HCT116 (cell line): Measurements from ENCODE around the gene EHF. TPM values are rescaled to one million over a fixed set of nuclear protein-coding genes. Genes with fewer than 3 reads are reported as not detected.

ENCODE experiments used
- ATAC-seq: fragments of 200-7000 bp; cut with Tn5 transposase; 2 replicates; pipeline ENCODE4 v1.9.1; 2020; ENCODE audit warnings: mild to moderate bottlenecking, moderate library complexity
- BruUV-seq: library from RNA; stranded (reverse); fragments of 400-500 nt; replicated peaks from 2 replicates; lab custom pipeline; 2021; lab: Mats Ljungman, UMichigan
- CTCF ChIA-PET: fragments of 300-600 bp; sonication (Branson Sonifier 250); formaldehyde crosslinking; loops from one replicate; lab custom pipeline; 2021; ENCODE audit warnings: antibody characterized with exemption; lab: Charles Lee
- POLR2A ChIA-PET: fragments of 300-600, 350-600 bp; sonication (Branson Sonifier 250); formaldehyde crosslinking; loops from one replicate; lab custom pipeline; 2021; ENCODE audit warnings: antibody characterized with exemption; lab: Charles Lee
- RAD21 ChIA-PET, 2 experiments: fragments of 300-600 bp; sonication (Branson Sonifier 250); formaldehyde crosslinking; loops; one replicate each; lab custom pipeline; 2023; ENCODE audit warnings: low total read pairs in 2 of 2; ENCODE audit not compliant: uncharacterized antibody in 2 of 2, unreplicated experiment in 2 of 2, low non-redundant PET in 1 of 2; lab: Charles Lee
- DNase-seq: peaks from one replicate; pipeline ENCODE4 v3.0.0-alpha.2; 2010; ENCODE audit warnings: low read depth, low spot score
- H2AFZ ChIP-seq: fragments of 200-600 bp; shearing (Covaris generic), sonication (generic); 2 replicates; pipeline ENCODE4 v1.6.1; 2017; ENCODE audit warnings: low read depth, mixed run types, mixed read lengths, antibody characterized with exemption, low read length; ENCODE audit not compliant: poor library complexity, severe bottlenecking
- H3K27ac ChIP-seq: 2 replicates; pipeline ENCODE4 v1.5.1; 2012; ENCODE audit warnings: low read depth, low read length
- H3K27me3 ChIP-seq: fragments of 200-600 bp; sonication (generic); 2 replicates; pipeline ENCODE4 v1.6.1; 2016; ENCODE audit warnings: mixed run types, low read length, mixed read lengths; ENCODE audit not compliant: insufficient read depth
- H3K36me3 ChIP-seq, 2 experiments: fragments of 200-500 bp in 1 of 2; fragments of 200-600 bp in 1 of 2; sonication (Bioruptor generic) in 1 of 2; sonication (generic) in 1 of 2; 2 replicates each; pipeline versions ENCODE4 v1.5.1 to v1.6.1; 2014 to 2016; ENCODE audit warnings: low read length in 2 of 2, inconsistent platforms in 1 of 2, mixed read lengths in 1 of 2, mixed run types in 1 of 2; ENCODE audit not compliant: insufficient read depth in 2 of 2, control insufficient read depth in 1 of 2
- H3K4me1 ChIP-seq, 2 experiments: fragments of 200-600 bp in 1 of 2; sonication (generic) in 1 of 2; 2 replicates each; pipeline versions ENCODE4 v1.5.1 to v1.6.1; 2012 to 2017; ENCODE audit warnings: low read length in 2 of 2, inconsistent platforms in 1 of 2, mild to moderate bottlenecking in 1 of 2, mixed read lengths in 1 of 2, mixed run types in 1 of 2, moderate library complexity in 1 of 2; ENCODE audit not compliant: insufficient read depth in 2 of 2, control insufficient read depth in 1 of 2
- H3K4me2 ChIP-seq: fragments of 200-600 bp; sonication (generic); 2 replicates; pipeline ENCODE4 v1.6.1; 2017; ENCODE audit warnings: mixed run types, low read length, mixed read lengths
- H3K4me3 ChIP-seq, 2 experiments: fragments of 200-600 bp in 1 of 2; sonication (generic) in 1 of 2; replicated peaks in 1 of 2; 2 replicates each; pipeline ENCODE4 v1.5.1; 2011 to 2016; ENCODE audit warnings: low read length in 2 of 2, control low read depth in 1 of 2, low read depth in 1 of 2, mild to moderate bottlenecking in 1 of 2, mixed read lengths in 1 of 2, mixed run types in 1 of 2
- H3K79me2 ChIP-seq: fragments of 200-600 bp; sonication (generic); 2 replicates; pipeline ENCODE4 v1.6.1; 2017; ENCODE audit warnings: mild to moderate bottlenecking, mixed run types, low read length, moderate library complexity, mixed read lengths; ENCODE audit not compliant: insufficient read depth
- H3K9ac ChIP-seq: fragments of 200-600 bp; sonication (generic); 2 replicates; pipeline ENCODE4 v1.6.1; 2016; ENCODE audit warnings: low read length, mixed read lengths
- H3K9me2 ChIP-seq: fragments of 200-600 bp; sonication (generic), shearing (Covaris generic); 2 replicates; pipeline ENCODE4 v1.6.1; 2017; ENCODE audit warnings: mixed run types, mild to moderate bottlenecking, moderate library complexity; ENCODE audit not compliant: insufficient read depth
- H3K9me3 ChIP-seq, 2 experiments: fragments of 200-500 bp in 1 of 2; fragments of 200-600 bp in 1 of 2; sonication (Bioruptor generic) in 1 of 2; sonication (generic) in 1 of 2; 2 replicates each; pipeline ENCODE4 v1.6.1; 2014 to 2017; ENCODE audit warnings: low read length in 2 of 2, mixed read lengths in 2 of 2, inconsistent platforms in 1 of 2, low read depth in 1 of 2, mild to moderate bottlenecking in 1 of 2, mixed run types in 1 of 2, moderate library complexity in 1 of 2; ENCODE audit not compliant: control insufficient read depth in 1 of 2, insufficient read depth in 1 of 2
- H4K20me1 ChIP-seq: fragments of 200-600 bp; sonication (generic), shearing (Covaris generic); 2 replicates; pipeline ENCODE4 v1.6.1; 2017; ENCODE audit warnings: mixed run types, mild to moderate bottlenecking, moderate library complexity; ENCODE audit not compliant: insufficient read depth
- CBX3 ChIP-seq: IDR thresholded peaks from 2 replicates; pipeline ENCODE4 v1.6.1; 2012; ENCODE audit warnings: low read depth
- CTCF ChIP-seq, 3 experiments: fragments of 200-600 bp in 1 of 3; sonication (generic) in 1 of 3; IDR thresholded peaks in 2 of 3; conservative IDR thresholded peaks in 1 of 3; 2 replicates each; pipeline ENCODE4 v1.5.1; 2012 to 2017; ENCODE audit warnings: low read depth in 2 of 3, low read length in 2 of 3, antibody characterized with exemption in 1 of 3, borderline replicate concordance in 1 of 3, control low read depth in 1 of 3, mild to moderate bottlenecking in 1 of 3, mixed read lengths in 1 of 3, mixed run types in 1 of 3, moderate library complexity in 1 of 3; ENCODE audit not compliant: insufficient read depth in 1 of 3
- ELF1 ChIP-seq: IDR thresholded peaks from 2 replicates; pipeline ENCODE4 v1.6.1; 2012; ENCODE audit warnings: low read depth, borderline replicate concordance
- EZH2 ChIP-seq: fragments of 200-600 bp; sonication (generic); IDR thresholded peaks from 2 replicates; pipeline ENCODE4 v1.6.1; 2017; ENCODE audit warnings: antibody characterized with exemption, mixed run types
- JUND ChIP-seq: IDR thresholded peaks from 2 replicates; pipeline ENCODE4 v1.6.1; 2012
- POLR2A ChIP-seq: IDR thresholded peaks from 2 replicates; pipeline ENCODE4 v1.7.0; 2011; ENCODE audit warnings: borderline replicate concordance; ENCODE audit not compliant: insufficient read depth, insufficient read length; ENCODE audit errors: extremely low read depth
- POLR2AphosphoS5 ChIP-seq: IDR thresholded peaks from 2 replicates; pipeline ENCODE4 v1.6.1; 2011; ENCODE audit warnings: mild to moderate bottlenecking, low read depth, low read length, moderate library complexity
- SIN3A ChIP-seq: IDR thresholded peaks from 2 replicates; pipeline ENCODE4 v1.6.1; 2012; ENCODE audit warnings: low read depth
- SRF ChIP-seq: IDR thresholded peaks from 2 replicates; pipeline ENCODE4 v1.6.1; 2012; ENCODE audit warnings: low read depth
- TCF7L2 ChIP-seq: IDR thresholded peaks from 2 replicates; pipeline ENCODE4 v1.7.0; 2011; ENCODE audit warnings: borderline replicate concordance, inconsistent platforms; ENCODE audit not compliant: insufficient read depth, insufficient read length; ENCODE audit errors: extremely low read depth
- YY1 ChIP-seq: IDR thresholded peaks from 2 replicates; pipeline ENCODE4 v1.6.1; 2011; ENCODE audit warnings: low read length, low read depth, moderate library complexity, mild to moderate bottlenecking; ENCODE audit not compliant: insufficient replicate concordance; ENCODE audit errors: extremely low read depth
- ZFX ChIP-seq: fragments of 450-650 bp; IDR thresholded peaks from 2 replicates; pipeline ENCODE4 v1.6.1; 2017
- intact Hi-C: fragments of 100-400 bp; cut with micrococcal nuclease; formaldehyde crosslinking; loops from 2 replicates; pipeline ENCODE4 v1.10.0; 2022
- total RNA-seq: library from RNA; stranded (reverse); gene quantifications from one replicate; pipeline ENCODE4 v1.2.1, GENCODE V29; 2021; ENCODE audit not compliant: unreplicated experiment

EHF gene
- total RNA-seq, 1 experiment from 2014 or later = 51.5 TPM

- no peaks in the 10 kb centered on the region for H4K20me1 ChIP-seq
- no peak for DNase-seq
- ATAC-seq = no peak
- peaks cover 0 to 28% of the 10 kb centered on the region in 2 experiments; a peak in 2 of 4 replicates for H3K36me3 ChIP-seq
- peak overlapping the region; percentile 85 for H2AFZ ChIP-seq
- POLR2A ChIA-PET = no interaction called here
- no TSS peak for BruUV-seq
- RAD21 ChIA-PET = no interaction called here
- H3K79me2 ChIP-seq = no peaks in the 10 kb centered on the region
- CTCF ChIA-PET = no interaction called here
- H3K9ac ChIP-seq = no peak overlapping the region
- H3K9me3 ChIP-seq = peaks cover 0 to 19% of the 10 kb centered on the region in 2 experiments; a peak in 1 of 4 replicates
- TF ChIP-seq ELF1 (no peak), SRF (no peak), ZFX (no peak)
- TF ChIP-seq, all 23 proteins: peak for 0
- Histone ChIP-seq H3K27me3 (no peaks in the 10 kb centered on the region), H3K4me2 (no peak overlapping the region), H3K27ac (no peak overlapping the region), H3K9me2 (no peaks in the 10 kb centered on the region), H3K4me1 (peaks cover 0 to 14% of the 10 kb centered on the region in 2 experiments; a peak in 3 of 4 replicates), H3K4me3 (no peak overlapping the region)
- intact Hi-C loops = loop anchor here (10.0 kb wide), 1 partner anchor 182 kb away; no protein-coding TSS in a partner anchor
Observed at GRCh38 chr11:34593085-34593484, 27.8 kb upstream of the EHF start.

- no peak overlapping the region for H2AFZ ChIP-seq
- intact Hi-C loops = loop anchor here (10.0 kb wide), 1 partner anchor 180 kb away; no protein-coding TSS in a partner anchor
- H4K20me1 ChIP-seq = no peaks in the 10 kb centered on the region
- POLR2A ChIA-PET = no interaction called here
- H3K9me3 ChIP-seq = peaks cover 0 to 19% of the 10 kb centered on the region in 2 experiments; a peak in 1 of 4 replicates
- RAD21 ChIA-PET = no interaction called here
- DNase-seq (no peak), ATAC-seq (no peak)
- BruUV-seq = no TSS peak
- H3K27me3 ChIP-seq = no peaks in the 10 kb centered on the region
- no peak overlapping the region for H3K9ac ChIP-seq
- peaks cover 11 to 24% of the 10 kb centered on the region in 2 experiments for H3K4me1 ChIP-seq
- H3K9me2 ChIP-seq = no peaks in the 10 kb centered on the region
- TF ChIP-seq CTCF (IDR thresholded peaks at IDR 0.05 in 2 of 3, conservative IDR thresholded peaks at IDR 0.05 in 1 of 3; ENCODE audit: borderline replicate concordance in 1 of 3, insufficient read depth in 1 of 3, low read depth in 2 of 3, low read length in 2 of 3) = no peak
- TF ChIP-seq CBX3 = no peak
- no peak for TF ChIP-seq ZFX
- TF ChIP-seq EZH2 = no peak
- TF ChIP-seq ELF1 = no peak
- no peak for TF ChIP-seq SIN3A
- no peak for TF ChIP-seq POLR2A
- TF ChIP-seq JUND = no peak
- no peak for TF ChIP-seq YY1
- TF ChIP-seq TCF7L2 = no peak
- TF ChIP-seq POLR2AphosphoS5 = no peak
- no peak overlapping the region for H3K27ac ChIP-seq
- H3K4me3 ChIP-seq = no peak overlapping the region
- H3K79me2 ChIP-seq = no peaks in the 10 kb centered on the region
- CTCF ChIA-PET = no interaction called here
- H3K4me2 ChIP-seq = no peak overlapping the region
- peaks cover 0 to 28% of the 10 kb centered on the region in 2 experiments; a peak in 2 of 4 replicates for H3K36me3 ChIP-seq
Observed at GRCh38 chr11:34594603-34595002, 26.3 kb upstream of the EHF start.
